Fibroblast of mammary gland (primary cell): Measurements from ENCODE around the gene UGDH.
"Not testable (repeated sequence)": the region's sequence is repeated elsewhere in the genome, so short reads cannot be mapped to it uniquely, and the experiment has no call there.

Experiments
- DNase-seq: peaks from one replicate; pipeline ENCODE4 v3.0.0-alpha.2; 2010; ENCODE audit warnings: low read depth
- H3K4me3 ChIP-seq: 2 replicates; pipeline ENCODE4 v1.5.1; 2011; ENCODE audit warnings: low read depth, mild to moderate bottlenecking, low read length, moderate library complexity; ENCODE audit not compliant: control insufficient read depth
- TF ChIP-seq, protein P1 (sequence below): conservative IDR thresholded peaks from 2 replicates; pipeline ENCODE4 v1.5.1; 2011; ENCODE audit warnings: low read depth, low read length, inconsistent platforms; ENCODE audit not compliant: control insufficient read depth, insufficient read depth

The UGDH gene

GRCh38 chr4:39544580-39545315, 17.5 kb upstream of the UGDH start:
- TF ChIP-seq, protein P1, sequence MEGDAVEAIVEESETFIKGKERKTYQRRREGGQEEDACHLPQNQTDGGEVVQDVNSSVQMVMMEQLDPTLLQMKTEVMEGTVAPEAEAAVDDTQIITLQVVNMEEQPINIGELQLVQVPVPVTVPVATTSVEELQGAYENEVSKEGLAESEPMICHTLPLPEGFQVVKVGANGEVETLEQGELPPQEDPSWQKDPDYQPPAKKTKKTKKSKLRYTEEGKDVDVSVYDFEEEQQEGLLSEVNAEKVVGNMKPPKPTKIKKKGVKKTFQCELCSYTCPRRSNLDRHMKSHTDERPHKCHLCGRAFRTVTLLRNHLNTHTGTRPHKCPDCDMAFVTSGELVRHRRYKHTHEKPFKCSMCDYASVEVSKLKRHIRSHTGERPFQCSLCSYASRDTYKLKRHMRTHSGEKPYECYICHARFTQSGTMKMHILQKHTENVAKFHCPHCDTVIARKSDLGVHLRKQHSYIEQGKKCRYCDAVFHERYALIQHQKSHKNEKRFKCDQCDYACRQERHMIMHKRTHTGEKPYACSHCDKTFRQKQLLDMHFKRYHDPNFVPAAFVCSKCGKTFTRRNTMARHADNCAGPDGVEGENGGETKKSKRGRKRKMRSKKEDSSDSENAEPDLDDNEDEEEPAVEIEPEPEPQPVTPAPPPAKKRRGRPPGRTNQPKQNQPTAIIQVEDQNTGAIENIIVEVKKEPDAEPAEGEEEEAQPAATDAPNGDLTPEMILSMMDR = no peak
- H3K4me3 ChIP-seq = no peak overlapping the region
- no peak for DNase-seq

GRCh38 chr4:39544080-39544479, 16.8 kb upstream of the UGDH start:
- H3K4me3 ChIP-seq, DNase-seq: not testable (repeated sequence)

DNA sequence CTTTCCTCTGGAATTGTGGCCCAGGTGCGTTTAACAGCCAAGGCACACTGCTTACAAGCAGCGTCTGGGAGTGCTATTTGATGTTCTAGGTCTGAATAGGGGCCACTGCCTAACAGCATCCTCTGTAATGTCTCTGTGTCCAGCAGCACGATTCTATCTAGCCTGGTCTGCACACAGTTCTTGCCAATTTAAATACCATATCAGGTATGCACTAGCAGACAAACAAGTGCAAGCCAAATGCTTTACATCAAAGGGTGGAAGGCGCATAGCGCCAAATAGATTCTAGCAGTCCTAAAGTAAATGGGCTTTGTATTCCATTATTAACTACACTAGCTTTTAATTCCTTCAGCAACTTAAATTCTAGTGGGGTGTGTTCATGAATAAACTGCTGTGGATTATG, 15.8 kb upstream of the UGDH start:
- no peak overlapping the region for H3K4me3 ChIP-seq

DNA sequence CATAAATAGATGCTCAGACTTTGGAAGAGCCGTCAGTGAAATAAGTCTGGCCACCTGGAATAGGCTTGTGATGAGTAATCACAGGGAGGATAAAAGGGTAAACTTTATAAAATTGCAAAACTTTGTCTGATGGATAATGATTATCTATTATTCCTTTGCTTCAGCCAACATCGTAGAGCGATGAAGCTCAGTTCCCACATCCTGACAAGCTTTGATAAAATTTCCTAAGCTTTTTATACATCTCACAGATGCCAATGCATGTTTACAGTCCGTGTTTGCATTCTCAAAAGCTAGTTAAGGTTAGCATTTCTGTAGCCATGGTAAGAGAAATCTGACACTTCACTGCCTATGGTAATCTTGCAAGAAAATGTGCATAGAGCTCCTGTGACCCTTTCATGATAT, 15.4 kb upstream of the UGDH start:
- no peak for DNase-seq
- no peak overlapping the region for H3K4me3 ChIP-seq
- TF ChIP-seq, protein P1 = no peak

More for the DNA sequence above, 15.8 kb upstream of the UGDH start:
- TF ChIP-seq, protein P1 = no peak
- DNase-seq = no peak

DNA sequence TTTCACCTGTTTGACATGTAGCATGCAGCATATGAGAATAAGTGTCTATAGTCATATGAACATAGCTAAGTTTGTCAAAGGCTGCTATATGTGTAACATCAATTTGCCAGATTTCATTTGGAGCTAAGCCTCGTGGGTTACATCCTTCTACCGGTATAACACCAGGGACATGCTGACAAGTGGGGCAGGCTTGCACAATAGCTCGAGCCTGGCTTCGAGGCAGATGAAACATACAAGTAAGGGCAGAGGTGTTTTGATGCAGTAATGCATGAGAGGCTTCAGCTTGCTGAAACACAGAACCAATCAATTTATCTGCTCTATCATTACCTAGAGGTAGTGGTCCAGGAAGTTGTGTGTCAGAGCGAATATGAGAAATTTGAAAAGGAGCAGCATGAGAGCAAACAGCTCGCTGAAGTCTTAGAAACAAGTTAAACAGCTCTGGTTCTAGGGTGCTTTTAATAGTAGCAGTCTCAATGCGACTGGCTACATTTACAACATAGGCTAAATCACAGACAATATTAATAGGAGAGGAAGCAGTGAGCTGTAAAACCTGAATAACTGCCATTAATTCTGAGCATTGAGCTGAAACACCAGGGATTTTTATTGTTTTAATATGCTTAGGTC, 14.9 kb upstream of the UGDH start:
- TF ChIP-seq, protein P1 = no peak
- DNase-seq = no peak
- H3K4me3 ChIP-seq = no peak overlapping the region

DNA sequence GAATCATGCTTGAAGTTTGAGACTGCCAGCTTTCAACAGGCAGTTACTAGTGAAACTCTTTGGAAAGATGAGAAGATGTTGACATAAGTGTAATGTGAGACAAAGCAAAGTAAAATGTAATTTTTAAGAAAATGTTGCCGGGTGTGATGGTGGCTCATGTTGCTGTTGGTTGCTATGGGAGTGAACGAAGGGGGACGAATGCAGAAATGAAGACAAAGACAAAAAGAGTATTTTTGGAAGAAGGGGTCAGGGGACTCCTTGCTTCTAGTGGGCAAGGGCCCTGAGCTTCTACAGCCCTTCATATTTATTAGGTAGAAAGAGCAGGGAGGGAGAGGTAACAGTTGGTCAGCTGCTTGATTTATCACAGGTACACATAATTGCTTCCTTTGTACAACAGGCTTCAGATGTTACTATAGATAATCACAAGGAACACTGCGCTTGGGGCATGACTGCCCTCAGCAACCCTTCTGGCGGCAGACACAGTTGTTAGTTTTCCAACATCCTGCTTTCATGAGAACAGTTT, 11.9 kb upstream of the UGDH start:
- no peak overlapping the region for H3K4me3 ChIP-seq
- TF ChIP-seq, protein P1 = no peak
- DNase-seq = no peak

DNA sequence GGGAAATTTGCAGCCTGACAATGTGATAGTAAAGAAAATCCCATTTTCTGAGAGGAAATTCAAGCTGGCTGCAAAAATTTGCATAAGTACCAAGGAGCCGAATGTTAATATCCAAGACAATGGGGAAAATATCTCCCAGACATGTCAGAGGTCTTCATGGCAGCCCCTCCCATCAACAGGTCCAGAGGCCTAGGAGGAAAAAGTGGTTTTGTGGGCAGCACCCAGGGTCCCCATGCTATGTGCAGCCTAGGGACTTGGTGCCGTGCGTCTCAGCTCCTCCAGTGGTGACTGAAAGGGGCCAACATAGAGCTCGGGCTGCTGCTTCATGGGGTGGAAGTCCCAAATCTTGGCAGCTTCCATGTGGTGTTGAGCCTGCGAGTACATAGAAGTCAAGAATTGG, 6.3 kb upstream of the UGDH start:
- TF ChIP-seq, protein P1 = no peak

DNA sequence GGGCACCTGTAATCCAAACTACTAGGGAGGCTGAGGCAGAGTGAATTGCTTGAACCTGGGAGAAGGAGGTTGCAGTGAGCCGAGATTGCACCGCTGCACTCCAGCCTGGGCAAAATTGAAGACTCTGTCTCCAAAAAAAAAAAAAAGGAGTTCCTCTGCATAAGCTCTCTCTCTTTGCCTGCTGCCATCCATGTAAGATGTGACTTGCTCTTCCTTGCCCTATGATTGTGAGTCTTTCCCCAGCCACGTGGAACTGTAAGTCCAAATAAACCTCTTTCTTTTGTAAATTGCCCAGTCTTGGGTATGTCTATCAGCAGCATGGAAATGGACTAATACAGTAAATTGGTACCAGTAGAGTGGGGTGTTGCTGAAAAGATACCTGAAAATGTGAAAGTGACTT, 5.0 kb upstream of the UGDH start:
- H3K4me3 ChIP-seq, DNase-seq: not testable (repeated sequence)

More for the DNA sequence above, 6.3 kb upstream of the UGDH start:
- H3K4me3 ChIP-seq = no peak overlapping the region
- DNase-seq = no peak
